ENCODE data around the gene FRMD1. TPM values are rescaled to one million over a fixed set of nuclear protein-coding genes. Genes with fewer than 3 reads are reported as not detected.
A peak's percentile ranks its signal among the peaks of the same experiment; 100 is the strongest.

The FRMD1 gene
- total RNA-seq, 6 donors from 2014 or later, result not detected

- no peak overlapping the region for H3K4me3 ChIP-seq
- H3K4me1 ChIP-seq, result peaks cover 0 to 5% (median 1%) of the 10 kb centered on the region in 4 donors
- WGBS, 2 donors, result 86 to 87% methylated on average over 17 of the region's 17 CpGs
- H3K36me3 ChIP-seq, result no peaks in the 10 kb centered on the region
- no peak for ATAC-seq (ENCODE audit: low FRiP score in 2 of 2)
- no peaks in the 10 kb centered on the region for H3K27me3 ChIP-seq
- no peak overlapping the region for H3K27ac ChIP-seq
- peaks cover 0 to 6% (median 4%) of the 10 kb centered on the region in 4 donors for H3K9me3 ChIP-seq
- TF ChIP-seq EP300 (IDR thresholded peaks at IDR 0.05) (no peak), POLR2AphosphoS5 (IDR thresholded peaks at IDR 0.05) (no peak), CTCF (IDR thresholded peaks at IDR 0.05) (no peak), POLR2A (IDR thresholded peaks at IDR 0.05) (no peak)
- peak in 1 of 2 donors; percentile 39 for DNase-seq
Measured at GRCh38 chr6:168090706-168091105, 11.7 kb upstream of the FRMD1 start.

- 86 to 93% methylated on average over 15 to 16 of the region's 16 CpGs for WGBS, 2 donors
- Histone ChIP-seq H3K27ac (no peak overlapping the region), H3K9me3 (peaks cover 0 to 6% (median 4%) of the 10 kb centered on the region in 4 donors), H3K27me3 (no peaks in the 10 kb centered on the region), H3K4me3 (no peak overlapping the region), H3K4me1 (peaks cover 0 to 5% (median 1%) of the 10 kb centered on the region in 4 donors), H3K36me3 (no peaks in the 10 kb centered on the region)
- no peak for DNase-seq
- no peak for TF ChIP-seq EP300 (IDR thresholded peaks at IDR 0.05)
- no peak for TF ChIP-seq POLR2A (IDR thresholded peaks at IDR 0.05)
- no peak for TF ChIP-seq POLR2AphosphoS5 (IDR thresholded peaks at IDR 0.05)
- no peak for TF ChIP-seq CTCF (IDR thresholded peaks at IDR 0.05)
- ATAC-seq (ENCODE audit: low FRiP score in 2 of 2), result no peak
Measured at GRCh38 chr6:168090064-168090690, 11.2 kb upstream of the FRMD1 start.

GRCh38 chr6:168089186-168090063 lies 10.4 kb upstream of the FRMD1 start:
- ATAC-seq (ENCODE audit: low FRiP score in 2 of 2), result no peak
- Histone ChIP-seq H3K36me3 (no peaks in the 10 kb centered on the region), H3K27me3 (no peaks in the 10 kb centered on the region), H3K4me1 (peaks cover 0 to 5% (median 1%) of the 10 kb centered on the region in 4 donors), H3K27ac (no peak overlapping the region), H3K9me3 (peaks cover 0 to 6% (median 4%) of the 10 kb centered on the region in 4 donors), H3K4me3 (no peak overlapping the region)
- WGBS, 2 donors, result 80 to 85% methylated on average over 24 to 34 of the region's 34 CpGs
- peak in 1 of 2 donors; percentile 57 for DNase-seq
- no peak for TF ChIP-seq CTCF (IDR thresholded peaks at IDR 0.05)
- no peak for TF ChIP-seq EP300 (IDR thresholded peaks at IDR 0.05)
- no peak for TF ChIP-seq POLR2AphosphoS5 (IDR thresholded peaks at IDR 0.05)
- TF ChIP-seq POLR2A (IDR thresholded peaks at IDR 0.05), result no peak

GRCh38 chr6:168088161-168089053 lies 9.4 kb upstream of the FRMD1 start:
- no peak overlapping the region for H3K27ac ChIP-seq
- H3K4me3 ChIP-seq, result no peak overlapping the region
- TF ChIP-seq POLR2A (IDR thresholded peaks at IDR 0.05) (no peak), EP300 (IDR thresholded peaks at IDR 0.05) (no peak), POLR2AphosphoS5 (IDR thresholded peaks at IDR 0.05) (no peak), CTCF (IDR thresholded peaks at IDR 0.05) (no peak)
- DNase-seq (peak in 1 of 2 donors; percentile 35), ATAC-seq (ENCODE audit: low FRiP score in 2 of 2) (peak in 1 of 2 donors; percentile 41)
- H3K4me1 ChIP-seq, result peaks cover 0 to 5% (median 1%) of the 10 kb centered on the region in 4 donors
- no peaks in the 10 kb centered on the region for H3K27me3 ChIP-seq
- 65 to 69% methylated on average over 10 to 20 of the region's 20 CpGs for WGBS, 2 donors
- H3K9me3 ChIP-seq, result peaks cover 0 to 6% (median 4%) of the 10 kb centered on the region in 4 donors
- H3K36me3 ChIP-seq, result no peaks in the 10 kb centered on the region

All from upper lobe of left lung (tissue), 6 donors.